ENCODE measurements around the gene CCDC15.

CCDC15 gene

GRCh38 chr11:124938206-124938765 is 15.7 kb upstream of the CCDC15 start:
- no peaks in the 10 kb centered on the region for H3K36me3 ChIP-seq (replicated peaks; ENCODE audit: insufficient read depth, low read length)
- H3K27ac ChIP-seq (ENCODE audit: low read length), result no peak overlapping the region
- no peak overlapping the region for H3K9ac ChIP-seq (ENCODE audit: low read length)
- no peaks in the 10 kb centered on the region for H3K79me2 ChIP-seq (ENCODE audit: low read length)
- H3F3A ChIP-seq (ENCODE audit: insufficient read depth, low read length), result no peaks in the 10 kb centered on the region
- H3K4me3 ChIP-seq (ENCODE audit: low read length), result no peak overlapping the region
- no peak overlapping the region for H3K4me2 ChIP-seq (ENCODE audit: low read depth, low read length)
- TF ChIP-seq EZH2phosphoT487 (IDR thresholded peaks at IDR 0.05; ENCODE audit: low read length) (no peak), CTCF (IDR thresholded peaks at IDR 0.05; ENCODE audit: low read length) (no peak), EZH2 (optimal IDR thresholded peaks at IDR 0.05; ENCODE audit: low read depth, low read length) (no peak)
- DNase-seq, result no peak
- no peaks in the 10 kb centered on the region for H4K20me1 ChIP-seq (ENCODE audit: insufficient read depth, low read length)
- no peaks in the 10 kb centered on the region for H3K9me2 ChIP-seq (replicated peaks; ENCODE audit: insufficient read depth, low read length)
- H2AFZ ChIP-seq (ENCODE audit: low read length), result no peak overlapping the region
- H3K27me3 ChIP-seq (replicated peaks; ENCODE audit: insufficient read depth, low read length), result 0 out of 2 replicates have a peak, but pooled peaks cover 4% of the 10 kb centered on the region
- H3K9me3 ChIP-seq (replicated peaks; ENCODE audit: insufficient read depth, low read length), result no peaks in the 10 kb centered on the region
- H3K4me1 ChIP-seq (ENCODE audit: low read length), result no peaks in the 10 kb centered on the region

GRCh38 chr11:124938970-124939369 is 15.0 kb upstream of the CCDC15 start:
- Histone ChIP-seq H3F3A (ENCODE audit: insufficient read depth, low read length) (no peaks in the 10 kb centered on the region), H4K20me1 (ENCODE audit: insufficient read depth, low read length) (no peaks in the 10 kb centered on the region), H3K27me3 (replicated peaks; ENCODE audit: insufficient read depth, low read length) (0 out of 2 replicates have a peak, but pooled peaks cover 4% of the 10 kb centered on the region), H3K36me3 (replicated peaks; ENCODE audit: insufficient read depth, low read length) (no peaks in the 10 kb centered on the region), H2AFZ (ENCODE audit: low read length) (no peak overlapping the region), H3K9ac (ENCODE audit: low read length) (no peak overlapping the region), H3K4me1 (ENCODE audit: low read length) (no peaks in the 10 kb centered on the region), H3K9me3 (replicated peaks; ENCODE audit: insufficient read depth, low read length) (no peaks in the 10 kb centered on the region), H3K79me2 (ENCODE audit: low read length) (no peaks in the 10 kb centered on the region), H3K4me2 (ENCODE audit: low read depth, low read length) (no peak overlapping the region), H3K27ac (ENCODE audit: low read length) (no peak overlapping the region), H3K4me3 (ENCODE audit: low read length) (no peak overlapping the region), H3K9me2 (replicated peaks; ENCODE audit: insufficient read depth, low read length) (no peaks in the 10 kb centered on the region)
- DNase-seq, result no peak
- TF ChIP-seq CTCF (IDR thresholded peaks at IDR 0.05; ENCODE audit: low read length) (no peak), EZH2phosphoT487 (IDR thresholded peaks at IDR 0.05; ENCODE audit: low read length) (no peak), EZH2 (optimal IDR thresholded peaks at IDR 0.05; ENCODE audit: low read depth, low read length) (no peak)

- H3K27me3 ChIP-seq (replicated peaks; ENCODE audit: insufficient read depth, low read length), result no peaks in the 10 kb centered on the region
- no peak for DNase-seq
- no peaks in the 10 kb centered on the region for H4K20me1 ChIP-seq (ENCODE audit: insufficient read depth, low read length)
- no peaks in the 10 kb centered on the region for H3K36me3 ChIP-seq (replicated peaks; ENCODE audit: insufficient read depth, low read length)
- H3K4me1 ChIP-seq (ENCODE audit: low read length), result no peaks in the 10 kb centered on the region
- H3K9ac ChIP-seq (ENCODE audit: low read length), result no peak overlapping the region
- no peaks in the 10 kb centered on the region for H3K9me3 ChIP-seq (replicated peaks; ENCODE audit: insufficient read depth, low read length)
- H3K4me3 ChIP-seq (ENCODE audit: low read length), result no peak overlapping the region
- H2AFZ ChIP-seq (ENCODE audit: low read length), result no peak overlapping the region
- H3K79me2 ChIP-seq (ENCODE audit: low read length), result no peaks in the 10 kb centered on the region
- no peaks in the 10 kb centered on the region for H3K9me2 ChIP-seq (replicated peaks; ENCODE audit: insufficient read depth, low read length)
- TF ChIP-seq EZH2phosphoT487 (IDR thresholded peaks at IDR 0.05; ENCODE audit: low read length) (no peak), CTCF (IDR thresholded peaks at IDR 0.05; ENCODE audit: low read length) (no peak), EZH2 (optimal IDR thresholded peaks at IDR 0.05; ENCODE audit: low read depth, low read length) (no peak)
- no peaks in the 10 kb centered on the region for H3F3A ChIP-seq (ENCODE audit: insufficient read depth, low read length)
- H3K27ac ChIP-seq (ENCODE audit: low read length), result no peak overlapping the region
- H3K4me2 ChIP-seq (ENCODE audit: low read depth, low read length), result no peak overlapping the region
Measured at GRCh38 chr11:124941703-124942102, 12.3 kb upstream of the CCDC15 start.
